22Rv1 (cell line): ENCODE results near the gene ARHGAP42.

ENCODE experiments used
- ZFX ChIP-seq: fragments of 450-650 bp; IDR thresholded peaks from 2 replicates; pipeline ENCODE4 v1.6.1; 2017; ENCODE audit warnings: antibody characterized with exemption, borderline replicate concordance
- TF ChIP-seq, protein P1 (sequence below): fragments of 450-650 bp; IDR thresholded peaks from 2 replicates; pipeline ENCODE4 v1.5.1; 2017; ENCODE audit warnings: mild to moderate bottlenecking

- TF ChIP-seq, protein P1, sequence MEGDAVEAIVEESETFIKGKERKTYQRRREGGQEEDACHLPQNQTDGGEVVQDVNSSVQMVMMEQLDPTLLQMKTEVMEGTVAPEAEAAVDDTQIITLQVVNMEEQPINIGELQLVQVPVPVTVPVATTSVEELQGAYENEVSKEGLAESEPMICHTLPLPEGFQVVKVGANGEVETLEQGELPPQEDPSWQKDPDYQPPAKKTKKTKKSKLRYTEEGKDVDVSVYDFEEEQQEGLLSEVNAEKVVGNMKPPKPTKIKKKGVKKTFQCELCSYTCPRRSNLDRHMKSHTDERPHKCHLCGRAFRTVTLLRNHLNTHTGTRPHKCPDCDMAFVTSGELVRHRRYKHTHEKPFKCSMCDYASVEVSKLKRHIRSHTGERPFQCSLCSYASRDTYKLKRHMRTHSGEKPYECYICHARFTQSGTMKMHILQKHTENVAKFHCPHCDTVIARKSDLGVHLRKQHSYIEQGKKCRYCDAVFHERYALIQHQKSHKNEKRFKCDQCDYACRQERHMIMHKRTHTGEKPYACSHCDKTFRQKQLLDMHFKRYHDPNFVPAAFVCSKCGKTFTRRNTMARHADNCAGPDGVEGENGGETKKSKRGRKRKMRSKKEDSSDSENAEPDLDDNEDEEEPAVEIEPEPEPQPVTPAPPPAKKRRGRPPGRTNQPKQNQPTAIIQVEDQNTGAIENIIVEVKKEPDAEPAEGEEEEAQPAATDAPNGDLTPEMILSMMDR, result no peak
- no peak for TF ChIP-seq ZFX
Measured at GRCh38 chr11:101034076-101034475, 347.0 kb downstream of the ARHGAP42 start.
